DND-41 (cell line): ENCODE measurements around the gene VPS18.

ENCODE experiments used
- EZH2 ChIP-seq: IDR thresholded peaks from 3 replicates; pipeline ENCODE4 v1.6.1; 2012; ENCODE audit warnings: borderline replicate concordance, low read depth, mild to moderate bottlenecking, moderate library complexity, low read length, inconsistent platforms; ENCODE audit not compliant: severe bottlenecking
- TF ChIP-seq, protein P1 (sequence below): IDR thresholded peaks from 2 replicates; pipeline ENCODE4 v1.5.1; 2012; ENCODE audit warnings: borderline replicate concordance, low read length, moderate library complexity, mild to moderate bottlenecking; ENCODE audit not compliant: poor library complexity, severe bottlenecking; ENCODE audit errors: extremely low read depth

DNA sequence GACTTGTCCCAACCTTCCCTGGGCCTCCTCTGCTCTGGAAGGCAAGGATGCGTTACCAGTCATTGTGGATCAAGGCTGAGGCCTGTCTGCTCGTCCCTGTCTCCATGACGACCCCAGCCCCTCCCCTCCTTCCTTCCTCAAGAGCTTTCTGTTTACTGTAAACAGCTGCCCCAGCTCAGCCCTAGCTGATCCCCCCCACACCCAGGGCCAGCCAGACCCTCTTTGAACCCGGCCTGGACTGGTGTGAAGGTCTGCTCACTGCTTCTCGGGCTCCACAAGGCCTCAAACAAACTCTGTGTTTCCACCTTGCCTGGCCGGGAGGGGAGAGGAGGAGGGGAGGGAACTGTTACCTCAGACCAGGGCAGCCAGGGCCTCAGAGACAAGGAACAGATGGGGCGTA, 16.9 kb downstream of the VPS18 start:
- TF ChIP-seq, protein P1, sequence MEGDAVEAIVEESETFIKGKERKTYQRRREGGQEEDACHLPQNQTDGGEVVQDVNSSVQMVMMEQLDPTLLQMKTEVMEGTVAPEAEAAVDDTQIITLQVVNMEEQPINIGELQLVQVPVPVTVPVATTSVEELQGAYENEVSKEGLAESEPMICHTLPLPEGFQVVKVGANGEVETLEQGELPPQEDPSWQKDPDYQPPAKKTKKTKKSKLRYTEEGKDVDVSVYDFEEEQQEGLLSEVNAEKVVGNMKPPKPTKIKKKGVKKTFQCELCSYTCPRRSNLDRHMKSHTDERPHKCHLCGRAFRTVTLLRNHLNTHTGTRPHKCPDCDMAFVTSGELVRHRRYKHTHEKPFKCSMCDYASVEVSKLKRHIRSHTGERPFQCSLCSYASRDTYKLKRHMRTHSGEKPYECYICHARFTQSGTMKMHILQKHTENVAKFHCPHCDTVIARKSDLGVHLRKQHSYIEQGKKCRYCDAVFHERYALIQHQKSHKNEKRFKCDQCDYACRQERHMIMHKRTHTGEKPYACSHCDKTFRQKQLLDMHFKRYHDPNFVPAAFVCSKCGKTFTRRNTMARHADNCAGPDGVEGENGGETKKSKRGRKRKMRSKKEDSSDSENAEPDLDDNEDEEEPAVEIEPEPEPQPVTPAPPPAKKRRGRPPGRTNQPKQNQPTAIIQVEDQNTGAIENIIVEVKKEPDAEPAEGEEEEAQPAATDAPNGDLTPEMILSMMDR, result no peak
- TF ChIP-seq EZH2, result no peak
